CD14-positive monocyte (primary cell): ENCODE results near the gene TRANK1. TPM values are rescaled to one million over a fixed set of nuclear protein-coding genes. Genes with fewer than 3 reads are reported as not detected.
"Not testable (repeated sequence)": the region's sequence is repeated elsewhere in the genome, so short reads cannot be mapped to it uniquely, and the experiment has no call there.

ENCODE experiments used
- DNase-seq, 3 donors: peaks; one replicate each; pipeline ENCODE4 v3.0.0-alpha.2; 2011 to 2022
- H2AFZ ChIP-seq: 2 replicates; pipeline ENCODE4 v1.6.0; 2012; ENCODE audit warnings: mild to moderate bottlenecking, low read depth, low read length, inconsistent platforms; ENCODE audit not compliant: insufficient read depth, poor library complexity, severe bottlenecking
- H3K27ac ChIP-seq, 2 donors: 1 replicate in 1 of 2; 2 replicates in 1 of 2; pipeline ENCODE4 v1.5.1; 2012 to 2013; ENCODE audit warnings: low read length in 2 of 2, control low read depth in 1 of 2, inconsistent platforms in 1 of 2, low read depth in 1 of 2, mild to moderate bottlenecking in 1 of 2
- H3K27me3 ChIP-seq, 2 donors: one replicate each; pipeline versions ENCODE4 v1.6.0 to v1.6.1; 2011 to 2013; ENCODE audit warnings: low read length in 2 of 2; ENCODE audit not compliant: control insufficient read depth in 2 of 2, insufficient read depth in 2 of 2
- H3K36me3 ChIP-seq, 2 donors: replicated peaks in 1 of 2; 1 replicate in 1 of 2; 2 replicates in 1 of 2; pipeline versions ENCODE4 v1.5.1 to v1.6.1; 2012 to 2013; ENCODE audit warnings: low read length in 2 of 2, control low read depth in 1 of 2, inconsistent platforms in 1 of 2, mild to moderate bottlenecking in 1 of 2; ENCODE audit not compliant: insufficient read depth in 2 of 2, control insufficient read depth in 1 of 2
- H3K4me1 ChIP-seq, 2 donors: 1 replicate in 1 of 2; 2 replicates in 1 of 2; pipeline versions ENCODE4 v1.5.1 to v1.6.1; 2012 to 2013; ENCODE audit warnings: low read length in 2 of 2, control low read depth in 1 of 2, inconsistent platforms in 1 of 2, mild to moderate bottlenecking in 1 of 2, moderate library complexity in 1 of 2; ENCODE audit not compliant: insufficient read depth in 2 of 2, control insufficient read depth in 1 of 2
- H3K4me2 ChIP-seq: replicated peaks from 2 replicates; pipeline ENCODE3; 2012; ENCODE audit warnings: low read length, moderate library complexity, mild to moderate bottlenecking; ENCODE audit not compliant: poor library complexity, severe bottlenecking; ENCODE audit errors: extremely low read depth
- H3K4me3 ChIP-seq, 3 experiments: fragments of 200-600 bp in 1 of 3; sonication (generic) in 1 of 3; replicated peaks in 1 of 3; 1 replicate in 2 of 3; 2 replicates in 1 of 3; pipeline ENCODE4 v1.5.1; 2011 to 2013; ENCODE audit warnings: low read length in 3 of 3, mild to moderate bottlenecking in 3 of 3, control low read depth in 2 of 3, low read depth in 2 of 3, inconsistent platforms in 1 of 3, moderate library complexity in 1 of 3
- H3K79me2 ChIP-seq: 2 replicates; pipeline ENCODE4 v1.6.0; 2012; ENCODE audit warnings: mild to moderate bottlenecking, control low read depth, inconsistent platforms, low read length, moderate library complexity; ENCODE audit not compliant: insufficient read depth
- H3K9ac ChIP-seq: 2 replicates; pipeline ENCODE4 v1.6.0; 2017; ENCODE audit warnings: low read length, mild to moderate bottlenecking; ENCODE audit not compliant: insufficient read depth, poor library complexity, severe bottlenecking
- H3K9me3 ChIP-seq, 2 donors: replicated peaks in 1 of 2; 1 replicate in 1 of 2; 2 replicates in 1 of 2; pipeline versions ENCODE4 v1.5.1 to v1.6.1; 2012 to 2013; ENCODE audit warnings: low read length in 2 of 2, control low read depth in 1 of 2; ENCODE audit not compliant: control insufficient read depth in 1 of 2, insufficient read depth in 1 of 2
- H4K20me1 ChIP-seq: 2 replicates; pipeline ENCODE4 v1.6.0; 2012; ENCODE audit warnings: mild to moderate bottlenecking, low read length, control low read depth, moderate library complexity; ENCODE audit not compliant: insufficient read depth
- H3K27ac Mint-ChIP-seq, 7 donors: one replicate each; pipeline ENCODE4 v1.8.0; 2020; ENCODE audit warnings: mild to moderate bottlenecking in 7 of 7, mixed read lengths in 7 of 7, moderate library complexity in 6 of 7, inconsistent platforms in 2 of 7
- H3K27me3 Mint-ChIP-seq, 3 donors: one replicate each; pipeline ENCODE4 v1.8.0; 2021 to 2022; ENCODE audit warnings: low read depth in 3 of 3, mild to moderate bottlenecking in 3 of 3, mixed read lengths in 3 of 3, moderate library complexity in 3 of 3, inconsistent platforms in 1 of 3
- H3K36me3 Mint-ChIP-seq, 2 donors: one replicate each; pipeline ENCODE4 v1.8.0; 2020; ENCODE audit warnings: mixed read lengths in 2 of 2, inconsistent platforms in 1 of 2, mild to moderate bottlenecking in 1 of 2
- H3K4me1 Mint-ChIP-seq: one replicate; pipeline ENCODE4 v1.8.0; 2020; ENCODE audit warnings: mild to moderate bottlenecking, mixed read lengths
- H3K4me3 Mint-ChIP-seq, 2 donors: one replicate each; pipeline ENCODE4 v1.8.0; 2020; ENCODE audit warnings: mild to moderate bottlenecking in 2 of 2, mixed read lengths in 2 of 2, moderate library complexity in 1 of 2
- H3K9me3 Mint-ChIP-seq, 7 donors: one replicate each; pipeline ENCODE4 v1.8.0; 2020 to 2022; ENCODE audit warnings: mixed read lengths in 7 of 7, mild to moderate bottlenecking in 6 of 7, moderate library complexity in 6 of 7, inconsistent platforms in 2 of 7
- CTCF ChIP-seq: fragments of 200-600 bp; IDR thresholded peaks from one replicate; pipeline ENCODE4 v1.8.0; 2022; ENCODE audit warnings: antibody characterized with exemption, mild to moderate bottlenecking
- WGBS: methylation state at CpG from one replicate; pipeline ENCODE4 v1.1.5; 2013; ENCODE audit warnings: missing lambda C conversion rate; ENCODE audit not compliant: insufficient coverage; 5-methylcytosine and 5-hydroxymethylcytosine counted together
- intact Hi-C, 2 donors: fragments of 100-400 bp; cut with micrococcal nuclease; formaldehyde crosslinking; loops; one replicate each; pipeline versions ENCODE4 v1.15.0 to v1.15.1; 2023
- polyA plus RNA-seq, 3 donors: library from polyadenylated mRNA; depleted of rRNA in 1 of 3; unstranded in 2 of 3; stranded (reverse) in 1 of 3; fragments of 300-500 nt in 2 of 3; fragments of >200 nt in 1 of 3; fragmentation: Illumina TruSeq in 2 of 3; gene quantifications; 1 replicate in 2 of 3; 2 replicates in 1 of 3; pipeline ENCODE4 v1.2.3, GENCODE V29; 2012 to 2021

TRANK1 gene
- polyA plus RNA-seq, 3 donors, result 2.8 to 6.3 (median 5.8) TPM

DNA sequence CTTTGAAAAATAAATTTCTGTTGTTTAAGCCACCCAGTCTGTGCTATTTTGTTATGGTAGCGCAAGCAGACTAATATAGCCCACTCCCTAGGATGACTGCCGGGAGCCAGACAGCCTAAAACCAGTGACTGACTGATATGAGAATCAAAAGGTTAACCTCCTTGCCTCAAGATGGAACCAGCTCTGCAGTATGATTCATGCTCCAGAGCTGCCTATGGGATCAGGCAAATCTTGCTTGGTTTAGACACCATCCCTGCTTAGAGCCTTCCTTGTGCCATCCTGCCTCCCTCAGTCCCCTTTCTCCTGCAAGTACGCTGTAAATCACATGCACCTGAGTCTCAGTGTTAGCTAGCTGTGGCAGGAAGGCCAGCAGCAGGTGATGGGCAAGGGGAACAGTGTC, 39.3 kb downstream of the TRANK1 start:
- intact Hi-C loops, result loop anchor here (5.0 to 10.0 kb wide), 3 partner anchors 42 to 329 kb away; partner anchors contain the start of genes EPM2AIP1 (in 1 of the 2), MLH1 (in 1 of the 2) and TRANK1 (in 1 of the 2)
- peak overlapping the region in 4 of 7 donors; percentile 17 to 83 (median 50) for H3K27ac Mint-ChIP-seq
- no peak for DNase-seq

DNA sequence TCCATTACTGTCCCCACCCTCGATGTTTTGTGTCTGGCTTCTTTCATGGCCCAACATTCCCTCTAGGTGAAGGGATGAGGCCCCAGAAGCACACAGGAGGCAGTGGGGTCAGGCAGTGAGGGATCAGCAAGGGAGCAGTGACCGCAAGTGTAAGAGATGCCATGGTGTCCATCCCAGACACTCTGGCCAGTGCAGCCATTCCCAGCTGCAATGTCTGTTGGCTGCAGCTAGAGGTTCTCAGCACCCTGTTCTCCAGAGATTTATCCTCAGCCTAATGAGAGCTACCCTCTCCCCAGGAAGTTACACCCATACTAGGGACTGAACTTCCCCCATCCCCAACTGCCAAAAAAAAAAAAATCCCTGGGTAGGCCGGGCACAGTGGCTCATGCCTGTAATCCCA, 40.2 kb downstream of the TRANK1 start:
- H3K4me3 Mint-ChIP-seq, result peak overlapping the region in 1 of 2 donors; percentile 15
- H3K79me2 ChIP-seq, result no peaks in the 10 kb centered on the region
- peaks cover 14 to 32% of the 10 kb centered on the region in 2 donors for H3K36me3 Mint-ChIP-seq

More for the DNA sequence above, 39.3 kb downstream of the TRANK1 start:
- no peaks in the 10 kb centered on the region for H3K27me3 ChIP-seq
- H4K20me1 ChIP-seq, result no peaks in the 10 kb centered on the region
- no peak overlapping the region for H3K4me2 ChIP-seq
- no peak for TF ChIP-seq CTCF
- Mint-ChIP-seq H3K9me3 (no peaks in the 10 kb centered on the region), H3K36me3 (peaks cover 14 to 26% of the 10 kb centered on the region in 2 donors), H3K4me3 (no peak overlapping the region), H3K27me3 (peaks cover 0 to 2% (median 0%) of the 10 kb centered on the region in 3 donors), H3K4me1 (peaks cover 41% of the 10 kb centered on the region)
- H3K36me3 ChIP-seq, result peaks cover 0 to 10% of the 10 kb centered on the region in 2 donors
- 100% methylated on average over 1 of the region's 3 CpGs for WGBS
- H3K79me2 ChIP-seq, result no peaks in the 10 kb centered on the region
- no peak overlapping the region for H2AFZ ChIP-seq
- no peak overlapping the region for H3K4me3 ChIP-seq
- H3K4me1 ChIP-seq, result peaks cover 40 to 52% of the 10 kb centered on the region in 2 donors
- no peak overlapping the region for H3K27ac ChIP-seq
- no peaks in the 10 kb centered on the region for H3K9me3 ChIP-seq
- H3K9ac ChIP-seq, result no peak overlapping the region

GRCh38 chr3:36904065-36904464, 40.8 kb downstream of the TRANK1 start:
- not testable (repeated sequence) for H3K27me3 ChIP-seq, H3K27me3 Mint-ChIP-seq, H3K27ac ChIP-seq, H3K4me2 ChIP-seq, H4K20me1 ChIP-seq, H3K27ac Mint-ChIP-seq, H3K9me3 Mint-ChIP-seq, H3K79me2 ChIP-seq, H3K9me3 ChIP-seq, H3K4me3 ChIP-seq, H2AFZ ChIP-seq, H3K4me3 Mint-ChIP-seq, H3K9ac ChIP-seq, DNase-seq
- H3K4me1 Mint-ChIP-seq, result peaks cover 37% of the 10 kb centered on the region
- intact Hi-C loops, result loop anchor here in 1 of 2 donors (10.0 kb wide), 1 partner anchor 331 kb away; no protein-coding TSS in a partner anchor
- H3K36me3 Mint-ChIP-seq, result peaks cover 14 to 37% of the 10 kb centered on the region in 2 donors
- Histone ChIP-seq H3K36me3 (peaks cover 0 to 10% of the 10 kb centered on the region in 2 donors), H3K4me1 (peaks cover 35 to 45% of the 10 kb centered on the region in 2 donors)
- WGBS, result no CpG with 5 or more reads among the region's 13 CpGs

More for the DNA sequence above, 40.2 kb downstream of the TRANK1 start:
- Mint-ChIP-seq H3K4me1 (peaks cover 41% of the 10 kb centered on the region), H3K27ac (peak overlapping the region in 6 of 7 donors; percentile 11 to 88 (median 70)), H3K9me3 (no peaks in the 10 kb centered on the region), H3K27me3 (peaks cover 0 to 2% (median 0%) of the 10 kb centered on the region in 3 donors)
- intact Hi-C loops, result loop anchor here (5.0 to 10.0 kb wide), 3 partner anchors 43 to 330 kb away; partner anchors contain the start of genes EPM2AIP1 (in 1 of the 2), MLH1 (in 1 of the 2) and TRANK1 (in 1 of the 2)
- H3K27me3 ChIP-seq, result no peaks in the 10 kb centered on the region
- peak; percentile 75 for TF ChIP-seq CTCF
- peak; percentile 48 to 68 (median 64) for DNase-seq
- no peaks in the 10 kb centered on the region for H3K9me3 ChIP-seq
- no peak overlapping the region for H3K9ac ChIP-seq
- H3K4me2 ChIP-seq, result no peak overlapping the region
- WGBS, result 100% methylated on average over 1 of the region's 3 CpGs
- H3K27ac ChIP-seq, result no peak overlapping the region
- no peaks in the 10 kb centered on the region for H4K20me1 ChIP-seq
- H3K36me3 ChIP-seq, result peaks cover 0 to 10% of the 10 kb centered on the region in 2 donors
- H3K4me1 ChIP-seq, result peaks cover 40 to 51% of the 10 kb centered on the region in 2 donors
- peak overlapping the region; percentile 26 for H2AFZ ChIP-seq
- H3K4me3 ChIP-seq, result no peak overlapping the region
